A673 (cell line): ENCODE results near the gene CAMKV. TPM values are rescaled to one million over a fixed set of nuclear protein-coding genes. Genes with fewer than 3 reads are reported as not detected.

Experiments used
- BruUV-seq: library from RNA; stranded (reverse); fragments of 400-500 nt; replicated peaks from 2 replicates; lab custom pipeline; 2021; lab: Mats Ljungman, UMichigan
- CTCF ChIA-PET: fragments of 300-600 bp; sonication (Branson Sonifier 250); formaldehyde crosslinking; loops from one replicate; lab custom pipeline; 2022; ENCODE audit warnings: antibody characterized with exemption; lab: Charles Lee
- POLR2A ChIA-PET: fragments of 300-600 bp; sonication (Branson Sonifier 250); formaldehyde crosslinking; loops from one replicate; lab custom pipeline; 2022; ENCODE audit warnings: antibody characterized with exemption; ENCODE audit not compliant: low non-redundant PET; lab: Charles Lee
- DNase-seq: peaks from one replicate; pipeline ENCODE4 v3.0.0-alpha.2; 2015; ENCODE audit warnings: low spot score
- H3K27ac ChIP-seq: fragments of 200-600 bp; sonication (generic); 2 replicates; pipeline ENCODE4 v1.5.1; 2016; ENCODE audit warnings: mixed run types, low read depth, mild to moderate bottlenecking, mixed read lengths, antibody characterized with exemption, low read length; ENCODE audit not compliant: poor library complexity, severe bottlenecking
- H3K27me3 ChIP-seq: fragments of 200-600 bp; sonication (generic); replicated peaks from 2 replicates; pipeline ENCODE4 v1.6.1; 2017; ENCODE audit warnings: mixed run types, low read depth, mild to moderate bottlenecking, mixed read lengths, antibody characterized with exemption, low read length; ENCODE audit not compliant: insufficient read depth, poor library complexity
- H3K36me3 ChIP-seq: fragments of 200-600 bp; sonication (generic); 2 replicates; pipeline ENCODE4 v1.6.1; 2016; ENCODE audit warnings: mixed run types, mild to moderate bottlenecking, mixed read lengths, antibody characterized with exemption, low read length; ENCODE audit not compliant: insufficient read depth, poor library complexity, severe bottlenecking
- H3K4me1 ChIP-seq: fragments of 200-600 bp; sonication (generic); 2 replicates; pipeline ENCODE4 v1.6.1; 2017; ENCODE audit warnings: mixed run types, mild to moderate bottlenecking, mixed read lengths, antibody characterized with exemption, low read length; ENCODE audit not compliant: insufficient read depth, poor library complexity, severe bottlenecking
- H3K4me3 ChIP-seq: fragments of 200-600 bp; sonication (generic); 2 replicates; pipeline ENCODE4 v1.5.1; 2016; ENCODE audit warnings: low read depth, mixed run types, mild to moderate bottlenecking, mixed read lengths, low read length; ENCODE audit not compliant: poor library complexity, severe bottlenecking
- H3K9me3 ChIP-seq: fragments of 200-600 bp; sonication (generic); 2 replicates; pipeline ENCODE4 v1.6.1; 2016; ENCODE audit warnings: mixed run types, low read depth, mild to moderate bottlenecking, mixed read lengths, antibody characterized with exemption, low read length; ENCODE audit not compliant: poor library complexity, severe bottlenecking
- CTCF ChIP-seq: fragments of 300-800, 200-600 bp; sonication (generic); conservative IDR thresholded peaks from 2 replicates; pipeline ENCODE4 v1.5.1; 2017; ENCODE audit warnings: low read depth, mild to moderate bottlenecking, antibody characterized with exemption, low read length, moderate library complexity, mixed read lengths
- EZH2 ChIP-seq: fragments of 200-600 bp; sonication (generic); IDR thresholded peaks from 2 replicates; pipeline ENCODE4 v1.6.1; 2017; ENCODE audit warnings: borderline replicate concordance, low read depth, mild to moderate bottlenecking, mixed read lengths, antibody characterized with exemption, low read length; ENCODE audit not compliant: poor library complexity, severe bottlenecking
- intact Hi-C: fragments of 100-400 bp; cut with micrococcal nuclease; formaldehyde crosslinking; loops from one replicate; pipeline ENCODE4 v1.10.0; 2022; ENCODE audit not compliant: unreplicated experiment
- total RNA-seq: library from RNA; stranded (reverse); gene quantifications from 2 replicates; pipeline ENCODE4 v1.2.3, GENCODE V29; 2021

The CAMKV gene
- total RNA-seq, 1 experiment from 2014 or later, result 5.4 TPM

- intact Hi-C loops, result loop anchor here (10.0 kb wide), 1 partner anchor 58 kb away; no protein-coding TSS in a partner anchor
- POLR2A ChIA-PET, result no interaction called here
- BruUV-seq, result no TSS peak
- CTCF ChIA-PET, result interaction anchor here (0.5 kb wide), 1 partner anchor 64 kb away, joined by 4 read pairs; no protein-coding TSS in a partner anchor
- Histone ChIP-seq H3K4me3 (no peak overlapping the region), H3K9me3 (no peaks in the 10 kb centered on the region), H3K36me3 (no peaks in the 10 kb centered on the region), H3K4me1 (no peaks in the 10 kb centered on the region), H3K27me3 (no peaks in the 10 kb centered on the region), H3K27ac (no peak overlapping the region)
- TF ChIP-seq CTCF (no peak), EZH2 (no peak)
- no peak for DNase-seq
Observed at GRCh38 chr3:49902511-49903345, 33.0 kb upstream of the CAMKV start.

- CTCF ChIA-PET, result interaction anchor here (1.4 kb wide), 1 partner anchor 99 kb away, joined by 5 read pairs; the partner anchor contains the start of gene INKA1
- no TSS peak for BruUV-seq
- intact Hi-C loops, result loop anchor here (10.0 kb wide), 1 partner anchor 57 kb away; no protein-coding TSS in a partner anchor
- Histone ChIP-seq H3K4me3 (no peak overlapping the region), H3K27me3 (no peaks in the 10 kb centered on the region), H3K4me1 (no peaks in the 10 kb centered on the region), H3K36me3 (no peaks in the 10 kb centered on the region), H3K9me3 (no peaks in the 10 kb centered on the region), H3K27ac (no peak overlapping the region)
- no peak for DNase-seq
- TF ChIP-seq CTCF (no peak), EZH2 (no peak)
- POLR2A ChIA-PET, result no interaction called here
Observed at GRCh38 chr3:49901366-49902339, 31.9 kb upstream of the CAMKV start.

DNA sequence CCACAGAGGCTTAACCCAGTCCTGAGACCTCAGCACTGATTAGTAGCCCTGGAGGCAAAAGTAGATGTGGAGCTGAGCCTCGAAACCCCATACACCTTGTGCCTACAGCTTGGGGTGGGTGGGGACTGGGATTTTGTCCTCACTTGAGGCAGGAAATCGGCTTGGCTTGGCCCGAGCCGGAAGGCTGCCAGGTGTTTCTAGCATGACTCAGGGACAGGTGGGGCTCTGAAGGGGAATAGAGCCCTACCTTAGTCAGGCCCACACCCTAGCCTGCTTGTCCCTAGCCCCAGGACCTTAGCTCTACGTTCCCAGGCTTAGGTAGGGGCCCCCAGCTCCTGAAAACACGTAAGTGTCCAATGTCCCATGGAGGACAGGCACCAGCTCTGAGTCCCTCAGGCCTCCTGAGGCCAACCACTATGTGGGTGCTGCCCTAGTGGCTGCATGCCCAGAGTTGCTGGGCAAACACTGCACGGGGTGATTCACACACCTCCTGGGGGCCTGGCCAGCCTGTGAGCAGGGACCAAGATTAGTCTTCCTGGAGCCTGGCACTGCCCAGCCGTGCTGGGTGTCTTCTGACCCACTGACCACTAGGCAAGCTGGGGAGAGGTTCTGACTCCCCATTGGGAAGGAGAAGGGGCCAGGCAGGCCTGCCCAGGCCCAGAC, 30.9 kb upstream of the CAMKV start:
- ChIA-PET CTCF (interaction anchor here (0.7 to 1.4 kb wide), 2 partner anchors 98 to 199 kb away, joined by 3 to 5 read pairs; partner anchors contain the start of gene INKA1), POLR2A (no interaction called here)
- Histone ChIP-seq H3K9me3 (no peaks in the 10 kb centered on the region), H3K36me3 (no peaks in the 10 kb centered on the region), H3K4me3 (no peak overlapping the region), H3K4me1 (no peaks in the 10 kb centered on the region), H3K27me3 (no peaks in the 10 kb centered on the region), H3K27ac (no peak overlapping the region)
- no peak for DNase-seq
- intact Hi-C loops, result loop anchor here (10.0 kb wide), 1 partner anchor 56 kb away; no protein-coding TSS in a partner anchor
- BruUV-seq, result no TSS peak
- TF ChIP-seq CTCF (no peak), EZH2 (no peak)
